Lung (tissue), 12 donors: ENCODE results near the gene BCLAF3. TPM values are rescaled to one million over a fixed set of nuclear protein-coding genes. Genes with fewer than 3 reads are reported as not detected.

ENCODE experiments used
- ATAC-seq: fragments of 200-7000 bp; cut with Tn5 transposase; one replicate; pipeline ENCODE4 v1.9.1; 2020; ENCODE audit warnings: moderate number of reproducible peaks; ENCODE audit not compliant: insufficient read depth, low FRiP score
- DNase-seq, 3 donors: peaks; one replicate each; pipeline ENCODE4 v3.0.0-alpha.2; 2013 to 2017
- H3K27ac ChIP-seq, 2 donors: one replicate each; pipeline ENCODE4 v1.5.1; 2013; ENCODE audit warnings: mild to moderate bottlenecking in 2 of 2, moderate library complexity in 2 of 2, control low read depth in 1 of 2, inconsistent platforms in 1 of 2, low read depth in 1 of 2, low read length in 1 of 2
- H3K27me3 ChIP-seq, 3 donors: one replicate each; pipeline ENCODE4 v1.5.1; 2013; ENCODE audit warnings: low read length in 2 of 3; ENCODE audit not compliant: control insufficient read depth in 3 of 3, insufficient read depth in 3 of 3
- H3K36me3 ChIP-seq, 4 donors: one replicate each; pipeline ENCODE4 v1.5.1; 2013; ENCODE audit warnings: low read length in 4 of 4, mild to moderate bottlenecking in 1 of 4, moderate library complexity in 1 of 4; ENCODE audit not compliant: control insufficient read depth in 4 of 4, insufficient read depth in 4 of 4
- H3K4me1 ChIP-seq, 5 donors: one replicate each; pipeline ENCODE4 v1.5.1; 2013; ENCODE audit warnings: low read length in 5 of 5, mild to moderate bottlenecking in 2 of 5, moderate library complexity in 1 of 5; ENCODE audit not compliant: control insufficient read depth in 5 of 5, insufficient read depth in 5 of 5
- H3K4me3 ChIP-seq: one replicate; pipeline ENCODE4 v1.5.1; 2013; ENCODE audit warnings: mild to moderate bottlenecking, control low read depth, moderate library complexity
- H3K9ac ChIP-seq, 2 donors: one replicate each; pipeline ENCODE4 v1.5.1; 2013; ENCODE audit warnings: low read length in 2 of 2, control low read depth in 1 of 2; ENCODE audit not compliant: insufficient read depth in 1 of 2
- H3K9me3 ChIP-seq, 4 donors: one replicate each; pipeline ENCODE4 v1.5.1; 2013; ENCODE audit warnings: low read length in 3 of 4, mild to moderate bottlenecking in 1 of 4, moderate library complexity in 1 of 4; ENCODE audit not compliant: control insufficient read depth in 4 of 4, insufficient read depth in 3 of 4
- WGBS, 2 donors: extraction: QIAGEN DNeasy Blood & Tissue Kit; methylation state at CpG; one replicate each; pipeline ENCODE4 v1.1.7; 2013; 5-methylcytosine and 5-hydroxymethylcytosine counted together
- polyA plus RNA-seq, 2 donors: library from polyadenylated mRNA; stranded (reverse); fragments of 200-250 nt; gene quantifications; one replicate each; pipeline ENCODE4 v1.2.1, GENCODE V29; 2013
- total RNA-seq, 2 donors: library from RNA; depleted of rRNA in 1 of 2; stranded (reverse); fragments of >200 nt in 1 of 2; gene quantifications; one replicate each; pipeline ENCODE4 v1.2.1, GENCODE V29; 2014 to 2021
- TF ChIP-seq, protein P1 (sequence below): IDR thresholded peaks from 2 replicates; pipeline ENCODE4 v1.5.1; 2012; ENCODE audit warnings: mild to moderate bottlenecking; ENCODE audit errors: control extremely low read depth, extremely low read depth
- donor health status: control.
- donor health status: control.
- donor health status: Bipolar disorder and iron deficiency.
- donor health status: healthy.
- donor health status: DM: yes; HTN: yes; CAD: no.

The BCLAF3 gene
- total and polyA plus RNA-seq, 4 donors: 2.5 to 22.4 (median 7.8) TPM

DNA sequence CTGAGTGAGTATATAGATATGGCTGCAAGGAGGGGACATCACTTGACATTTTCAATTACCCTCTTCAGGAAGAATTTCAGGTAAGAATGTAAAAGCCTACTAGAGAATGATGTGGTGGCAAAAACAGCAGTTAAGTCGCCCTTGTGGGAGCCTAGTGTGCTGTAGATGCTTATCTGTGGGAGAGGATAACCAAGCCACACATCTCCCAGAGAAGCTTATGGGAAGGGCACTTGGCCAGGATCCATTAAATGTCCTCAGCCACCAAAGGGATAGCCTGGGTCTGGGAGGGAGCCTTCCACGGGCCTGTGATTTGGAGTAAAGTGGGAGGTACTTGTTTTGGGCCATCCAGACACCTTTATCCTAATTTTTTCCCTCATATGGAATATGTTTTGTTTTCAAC is 41.3 kb upstream of the BCLAF3 start:
- no peak for DNase-seq
- TF ChIP-seq, protein P1, sequence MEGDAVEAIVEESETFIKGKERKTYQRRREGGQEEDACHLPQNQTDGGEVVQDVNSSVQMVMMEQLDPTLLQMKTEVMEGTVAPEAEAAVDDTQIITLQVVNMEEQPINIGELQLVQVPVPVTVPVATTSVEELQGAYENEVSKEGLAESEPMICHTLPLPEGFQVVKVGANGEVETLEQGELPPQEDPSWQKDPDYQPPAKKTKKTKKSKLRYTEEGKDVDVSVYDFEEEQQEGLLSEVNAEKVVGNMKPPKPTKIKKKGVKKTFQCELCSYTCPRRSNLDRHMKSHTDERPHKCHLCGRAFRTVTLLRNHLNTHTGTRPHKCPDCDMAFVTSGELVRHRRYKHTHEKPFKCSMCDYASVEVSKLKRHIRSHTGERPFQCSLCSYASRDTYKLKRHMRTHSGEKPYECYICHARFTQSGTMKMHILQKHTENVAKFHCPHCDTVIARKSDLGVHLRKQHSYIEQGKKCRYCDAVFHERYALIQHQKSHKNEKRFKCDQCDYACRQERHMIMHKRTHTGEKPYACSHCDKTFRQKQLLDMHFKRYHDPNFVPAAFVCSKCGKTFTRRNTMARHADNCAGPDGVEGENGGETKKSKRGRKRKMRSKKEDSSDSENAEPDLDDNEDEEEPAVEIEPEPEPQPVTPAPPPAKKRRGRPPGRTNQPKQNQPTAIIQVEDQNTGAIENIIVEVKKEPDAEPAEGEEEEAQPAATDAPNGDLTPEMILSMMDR: no peak
- ATAC-seq: no peak
- H3K9ac ChIP-seq: no peak overlapping the region
- no peak overlapping the region for H3K27ac ChIP-seq
- WGBS, 2 donors: 52 to 62% methylated on average over 2 of the region's 2 CpGs
- no peaks in the 10 kb centered on the region for H3K36me3 ChIP-seq
- H3K4me1 ChIP-seq: no peaks in the 10 kb centered on the region
- peaks cover 0 to 41% (median 22%) of the 10 kb centered on the region in 3 donors for H3K27me3 ChIP-seq
- H3K4me3 ChIP-seq: no peak overlapping the region
- no peaks in the 10 kb centered on the region for H3K9me3 ChIP-seq

DNA sequence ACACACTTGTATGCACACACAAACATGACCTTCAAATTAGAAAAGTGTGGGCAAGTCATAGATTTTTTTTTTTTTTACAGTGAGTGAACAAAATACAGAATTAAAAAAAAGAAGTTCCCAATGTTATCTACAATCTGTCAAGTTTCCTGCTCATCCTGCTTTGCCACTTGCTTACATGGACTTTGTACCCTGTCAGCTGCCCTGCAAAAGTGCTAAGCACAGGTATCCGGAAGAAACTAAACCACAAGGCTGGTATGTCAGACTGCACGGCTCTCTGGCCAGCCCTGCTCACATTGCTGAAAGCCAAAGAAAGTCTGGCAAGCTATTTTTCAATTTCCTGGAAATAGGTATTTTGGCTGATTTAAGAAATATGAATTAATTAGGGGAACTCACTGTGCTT is 38.9 kb upstream of the BCLAF3 start:
- TF ChIP-seq, protein P1: no peak
- peak in 1 of 3 donors; percentile 21 for DNase-seq

DNA sequence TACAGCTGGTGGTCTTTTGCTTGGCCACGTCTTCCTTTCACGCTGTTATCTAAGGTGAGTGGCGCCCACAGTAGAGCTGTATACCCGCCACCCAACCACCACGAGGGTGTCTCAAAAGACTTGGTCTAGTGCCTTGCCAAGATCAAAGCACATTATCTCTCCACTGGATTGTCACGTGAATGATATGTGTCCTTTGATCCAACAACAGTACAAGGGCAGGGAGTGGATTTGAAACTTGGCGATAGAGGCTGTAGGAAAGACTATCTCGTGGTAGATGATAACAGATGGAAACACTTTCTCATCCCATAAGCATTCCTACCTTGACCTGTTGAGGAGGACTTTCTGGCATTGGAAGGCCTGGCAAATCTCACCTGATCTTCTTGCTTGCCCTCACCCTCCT is 37.7 kb upstream of the BCLAF3 start:
- Histone ChIP-seq H3K27me3 (peaks cover 0 to 47% (median 33%) of the 10 kb centered on the region in 3 donors), H3K27ac (no peak overlapping the region), H3K9me3 (no peaks in the 10 kb centered on the region), H3K9ac (no peak overlapping the region), H3K4me1 (no peaks in the 10 kb centered on the region), H3K36me3 (no peaks in the 10 kb centered on the region), H3K4me3 (no peak overlapping the region)
- DNase-seq (no peak), ATAC-seq (no peak)
- TF ChIP-seq, protein P1: no peak
- 82 to 90% methylated on average over 8 of the region's 8 CpGs for WGBS, 2 donors

More for the DNA sequence above, 38.9 kb upstream of the BCLAF3 start:
- ATAC-seq: no peak
- WGBS, 2 donors: 10 to 39% methylated on average over 2 of the region's 2 CpGs
- H3K4me1 ChIP-seq: no peaks in the 10 kb centered on the region
- H3K4me3 ChIP-seq: no peak overlapping the region
- no peaks in the 10 kb centered on the region for H3K9me3 ChIP-seq
- H3K9ac ChIP-seq: no peak overlapping the region
- H3K27me3 ChIP-seq: peaks cover 0 to 41% (median 32%) of the 10 kb centered on the region in 3 donors
- no peaks in the 10 kb centered on the region for H3K36me3 ChIP-seq
- H3K27ac ChIP-seq: no peak overlapping the region

DNA sequence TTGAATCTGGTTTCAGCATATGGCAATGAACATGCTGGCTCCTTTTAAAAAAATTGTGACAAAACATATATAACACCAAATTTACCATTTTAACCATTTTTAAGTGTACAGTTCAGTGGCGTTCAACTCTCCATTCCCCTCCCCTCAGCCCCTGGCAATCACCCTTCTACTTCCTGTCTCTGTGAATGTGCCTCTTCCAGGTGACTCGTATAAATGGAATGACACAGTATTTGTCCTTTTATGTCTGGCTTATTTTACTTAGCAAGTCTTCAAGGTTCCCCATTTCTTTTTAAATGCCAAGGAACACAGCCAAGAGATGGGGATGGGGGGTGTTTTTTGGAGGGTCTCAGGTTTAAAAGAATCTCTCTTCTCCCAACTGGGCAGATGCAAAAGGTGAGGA is 35.4 kb upstream of the BCLAF3 start:
- ATAC-seq (no peak), DNase-seq (no peak)
- Histone ChIP-seq H3K9me3 (peaks cover 0 to 5% (median 0%) of the 10 kb centered on the region in 4 donors), H3K4me1 (no peaks in the 10 kb centered on the region), H3K27me3 (peaks cover 0 to 54% (median 41%) of the 10 kb centered on the region in 3 donors), H3K27ac (no peak overlapping the region), H3K36me3 (no peaks in the 10 kb centered on the region), H3K4me3 (no peak overlapping the region), H3K9ac (no peak overlapping the region)
- 23 to 44% methylated on average over 2 of the region's 2 CpGs for WGBS, 2 donors
- TF ChIP-seq, protein P1: no peak
